OCI-LY7 (cell line): ENCODE data around the gene HEXA. TPM values are rescaled to one million over a fixed set of nuclear protein-coding genes. Genes with fewer than 3 reads are reported as not detected.
A peak's percentile ranks its signal among the peaks of the same experiment; 100 is the strongest.

Experiments
- BruUV-seq: library from RNA; stranded (reverse); fragments of 400-500 nt; replicated peaks from 2 replicates; lab custom pipeline; 2021; lab: Mats Ljungman, UMichigan
- CTCF ChIA-PET: fragments of 300-600 bp; sonication (Branson Sonifier 250); formaldehyde crosslinking; loops from one replicate; lab custom pipeline; 2022; ENCODE audit warnings: antibody characterized with exemption; ENCODE audit not compliant: unreplicated experiment; lab: Charles Lee
- POLR2A ChIA-PET: fragments of 300-600 bp; sonication (Branson Sonifier 250); formaldehyde crosslinking; loops from one replicate; lab custom pipeline; 2022; ENCODE audit warnings: antibody characterized with exemption; lab: Charles Lee
- DNase-seq: peaks from one replicate; pipeline ENCODE4 v3.0.0-alpha.2; 2015; ENCODE audit warnings: low spot score
- H2AFZ ChIP-seq: fragments of 200-600 bp; sonication (generic), shearing (Covaris generic); 2 replicates; pipeline ENCODE4 v1.6.1; 2014; ENCODE audit warnings: mild to moderate bottlenecking, antibody characterized with exemption, low read length, moderate library complexity
- H3K27ac ChIP-seq: fragments of 200-600 bp; sonication (generic); 2 replicates; pipeline ENCODE4 v1.5.1; 2014; ENCODE audit warnings: mixed run types, low read depth, mild to moderate bottlenecking, moderate library complexity, low read length, inconsistent platforms; ENCODE audit not compliant: poor library complexity, severe bottlenecking
- H3K36me3 ChIP-seq: fragments of 200-600 bp; sonication (generic); 2 replicates; pipeline ENCODE4 v1.6.1; 2014; ENCODE audit warnings: mild to moderate bottlenecking, antibody characterized with exemption, low read length, moderate library complexity, mixed read lengths; ENCODE audit not compliant: insufficient read depth
- H3K4me1 ChIP-seq: fragments of 200-600 bp; sonication (generic); 2 replicates; pipeline ENCODE4 v1.5.1; 2014; ENCODE audit warnings: mild to moderate bottlenecking, low read length; ENCODE audit not compliant: insufficient read depth, poor library complexity, severe bottlenecking
- H3K4me2 ChIP-seq: fragments of 200-600 bp; sonication (generic); 2 replicates; pipeline ENCODE4 v1.6.1; 2014; ENCODE audit warnings: mild to moderate bottlenecking, low read length
- H3K4me3 ChIP-seq: fragments of 200-600 bp; sonication (generic); 2 replicates; pipeline ENCODE4 v1.5.1; 2014; ENCODE audit warnings: mild to moderate bottlenecking, low read depth, low read length; ENCODE audit not compliant: poor library complexity, severe bottlenecking
- H3K79me2 ChIP-seq: fragments of 200-600 bp; sonication (generic); 2 replicates; pipeline ENCODE4 v1.6.1; 2016; ENCODE audit warnings: low read depth, mild to moderate bottlenecking, low read length, moderate library complexity, mixed read lengths; ENCODE audit not compliant: insufficient read depth
- H3K9me2 ChIP-seq: fragments of 200-600 bp; sonication (generic); 2 replicates; pipeline ENCODE4 v1.6.1; 2016; ENCODE audit warnings: mild to moderate bottlenecking, low read length, mixed read lengths; ENCODE audit not compliant: insufficient read depth
- H3K9me3 ChIP-seq: fragments of 200-600 bp; sonication (generic); 2 replicates; pipeline ENCODE4 v1.6.1; 2014; ENCODE audit warnings: mild to moderate bottlenecking, mixed run types, low read length, mixed read lengths
- H4K20me1 ChIP-seq: fragments of 200-600 bp; sonication (generic); 2 replicates; pipeline ENCODE4 v1.6.1; 2014; ENCODE audit warnings: mild to moderate bottlenecking, antibody characterized with exemption, low read length, moderate library complexity, mixed read lengths; ENCODE audit not compliant: insufficient read depth
- EZH2phosphoT487 ChIP-seq: fragments of 200-600 bp; sonication (generic); IDR thresholded peaks from 2 replicates; pipeline ENCODE4 v1.6.1; 2018; ENCODE audit warnings: low read depth, borderline replicate concordance, mild to moderate bottlenecking, mixed run types, antibody characterized with exemption, low read length, moderate library complexity, mixed read lengths
- intact Hi-C: fragments of 100-400 bp; cut with micrococcal nuclease; formaldehyde crosslinking; loops from one replicate; pipeline ENCODE4 v1.10.0; 2022; ENCODE audit not compliant: unreplicated experiment
- total RNA-seq, 2 experiments: library from RNA; depleted of rRNA in 1 of 2; stranded (reverse); fragments of >200 nt in 1 of 2; shearing (Covaris generic) in 1 of 2; gene quantifications; 2 replicates each; pipeline ENCODE4 v1.2.3, GENCODE V29; 2014 to 2022
- TF ChIP-seq, protein P1 (sequence below): fragments of 200-600 bp; sonication (generic); conservative IDR thresholded peaks from 2 replicates; pipeline ENCODE4 v1.5.1; 2014; ENCODE audit warnings: mild to moderate bottlenecking, antibody characterized with exemption, low read length, moderate library complexity, mixed read lengths

HEXA gene
- total RNA-seq, 2 experiments from 2014 or later: 51.3 to 82.6 TPM

DNA sequence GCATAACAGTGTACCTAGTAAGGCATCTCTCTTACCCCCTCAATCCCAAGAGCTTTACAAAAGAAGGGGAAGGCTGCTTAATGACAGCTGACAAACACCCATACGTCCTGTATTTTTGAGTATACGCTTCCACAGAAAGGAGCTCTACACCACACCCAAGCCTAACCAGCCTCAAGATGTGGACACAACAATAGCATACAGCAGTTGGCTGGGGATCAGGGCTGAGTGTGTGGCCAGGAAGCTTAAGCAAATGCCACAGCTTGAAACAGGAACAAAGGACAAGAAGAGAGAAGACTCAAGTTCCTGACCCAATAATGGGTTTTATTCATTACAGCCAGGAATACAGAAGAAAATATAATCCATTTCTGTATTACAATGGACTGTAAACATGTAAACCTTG, 6.9 kb downstream of the HEXA start:
- Histone ChIP-seq H3K4me1 (peaks cover 16% of the 10 kb centered on the region), H3K4me2 (no peak overlapping the region), H3K79me2 (peaks cover 5% of the 10 kb centered on the region; the same call in 1 of the 2 replicates), H3K9me2 (no peaks in the 10 kb centered on the region), H4K20me1 (no peaks in the 10 kb centered on the region), H3K9me3 (no peaks in the 10 kb centered on the region), H2AFZ (no peak overlapping the region), H3K36me3 (peaks cover 31% of the 10 kb centered on the region), H3K27ac (no peak overlapping the region), H3K4me3 (no peak overlapping the region)
- DNase-seq: no peak
- BruUV-seq: no TSS peak
- CTCF ChIA-PET: no interaction called here
- intact Hi-C loops: no loop called here
- TF ChIP-seq, protein P1, sequence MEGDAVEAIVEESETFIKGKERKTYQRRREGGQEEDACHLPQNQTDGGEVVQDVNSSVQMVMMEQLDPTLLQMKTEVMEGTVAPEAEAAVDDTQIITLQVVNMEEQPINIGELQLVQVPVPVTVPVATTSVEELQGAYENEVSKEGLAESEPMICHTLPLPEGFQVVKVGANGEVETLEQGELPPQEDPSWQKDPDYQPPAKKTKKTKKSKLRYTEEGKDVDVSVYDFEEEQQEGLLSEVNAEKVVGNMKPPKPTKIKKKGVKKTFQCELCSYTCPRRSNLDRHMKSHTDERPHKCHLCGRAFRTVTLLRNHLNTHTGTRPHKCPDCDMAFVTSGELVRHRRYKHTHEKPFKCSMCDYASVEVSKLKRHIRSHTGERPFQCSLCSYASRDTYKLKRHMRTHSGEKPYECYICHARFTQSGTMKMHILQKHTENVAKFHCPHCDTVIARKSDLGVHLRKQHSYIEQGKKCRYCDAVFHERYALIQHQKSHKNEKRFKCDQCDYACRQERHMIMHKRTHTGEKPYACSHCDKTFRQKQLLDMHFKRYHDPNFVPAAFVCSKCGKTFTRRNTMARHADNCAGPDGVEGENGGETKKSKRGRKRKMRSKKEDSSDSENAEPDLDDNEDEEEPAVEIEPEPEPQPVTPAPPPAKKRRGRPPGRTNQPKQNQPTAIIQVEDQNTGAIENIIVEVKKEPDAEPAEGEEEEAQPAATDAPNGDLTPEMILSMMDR: no peak
- POLR2A ChIA-PET: interaction anchor here (0.5 to 1.2 kb wide), 2 partner anchors 13 to 220 kb away, joined by 3 read pairs; no protein-coding TSS in a partner anchor

DNA sequence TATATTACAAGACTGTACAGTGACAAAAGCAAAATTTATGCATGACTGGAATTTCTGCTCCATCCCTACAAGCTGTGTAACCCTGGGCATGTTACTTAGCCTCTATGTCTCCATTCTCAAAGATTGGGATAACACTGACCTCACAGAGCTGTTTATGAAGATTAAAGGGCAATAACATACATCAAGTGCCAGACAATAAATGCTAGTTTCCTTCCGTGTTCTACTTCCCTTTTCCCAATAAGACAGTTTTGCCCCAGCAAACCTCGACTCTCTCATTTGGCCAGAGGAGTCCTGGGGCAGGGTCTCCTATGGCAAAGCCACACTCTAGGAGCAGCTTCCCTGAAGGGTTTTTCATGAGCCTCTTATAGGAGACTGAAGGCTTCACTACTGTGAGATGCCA, 7.5 kb downstream of the HEXA start:
- ChIA-PET POLR2A (interaction anchor here (1.2 kb wide), 1 partner anchor 14 kb away, joined by 3 read pairs; no protein-coding TSS in a partner anchor), CTCF (no interaction called here)
- Histone ChIP-seq H3K4me2 (no peak overlapping the region), H3K9me3 (no peaks in the 10 kb centered on the region), H3K4me3 (no peak overlapping the region), H3K27ac (no peak overlapping the region), H2AFZ (no peak overlapping the region), H3K4me1 (peaks cover 16% of the 10 kb centered on the region), H3K79me2 (0 out of 2 replicates have a peak, but pooled peaks cover 5% of the 10 kb centered on the region), H3K9me2 (no peaks in the 10 kb centered on the region), H3K36me3 (peaks cover 31% of the 10 kb centered on the region), H4K20me1 (no peaks in the 10 kb centered on the region)
- no peak for TF ChIP-seq EZH2phosphoT487
- TF ChIP-seq, protein P1: no peak
- no TSS peak for BruUV-seq
- intact Hi-C loops: no loop called here
- no peak for DNase-seq

DNA sequence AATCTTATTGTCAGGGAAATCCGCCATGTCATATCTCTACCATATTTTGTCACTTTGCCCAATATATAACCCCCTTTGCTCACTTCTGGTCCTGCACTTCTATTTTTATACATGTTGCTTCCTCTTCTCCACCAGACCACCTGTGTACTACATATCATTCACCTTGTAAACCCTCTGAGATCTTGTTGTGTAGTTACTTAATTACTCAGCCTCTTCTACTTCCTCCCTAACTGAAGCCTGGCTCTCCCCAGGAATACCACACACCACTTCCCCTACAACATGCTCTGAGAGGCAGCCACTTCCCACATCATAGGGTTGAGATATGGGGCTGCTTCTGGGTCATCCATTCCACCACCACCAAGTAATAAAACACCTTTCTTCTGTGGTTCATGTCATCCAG, 10.0 kb downstream of the HEXA start:
- peak overlapping the region; percentile 14 for H3K27ac ChIP-seq
- H3K4me1 ChIP-seq: peaks cover 12% of the 10 kb centered on the region
- DNase-seq: peak; percentile 23
- peak overlapping the region; percentile 24 for H3K4me2 ChIP-seq
- ChIA-PET POLR2A (interaction anchor here (0.7 kb wide), 3 partner anchors 14 to 152 kb away, joined by 3 to 5 read pairs (median 4); no protein-coding TSS in a partner anchor), CTCF (no interaction called here)
- peaks cover 31% of the 10 kb centered on the region for H3K36me3 ChIP-seq
- H3K9me2 ChIP-seq: no peaks in the 10 kb centered on the region
- no peaks in the 10 kb centered on the region for H3K9me3 ChIP-seq
- H4K20me1 ChIP-seq: no peaks in the 10 kb centered on the region
- no peaks in the 10 kb centered on the region for H3K79me2 ChIP-seq
- TF ChIP-seq EZH2phosphoT487: no peak
- TF ChIP-seq, protein P1: no peak
- no TSS peak for BruUV-seq
- intact Hi-C loops: no loop called here
- no peak overlapping the region for H2AFZ ChIP-seq
- H3K4me3 ChIP-seq: no peak overlapping the region
